ENCODE results near the gene FOXK2. TPM values are rescaled to one million over a fixed set of nuclear protein-coding genes. Genes with fewer than 3 reads are reported as not detected.
"Not testable (repeated sequence)": the region's sequence is repeated elsewhere in the genome, so short reads cannot be mapped to it uniquely, and the experiment has no call there.

Gene FOXK2
- total RNA-seq, 2 experiments from 2014 or later, result 48.8 to 51.4 TPM

DNA sequence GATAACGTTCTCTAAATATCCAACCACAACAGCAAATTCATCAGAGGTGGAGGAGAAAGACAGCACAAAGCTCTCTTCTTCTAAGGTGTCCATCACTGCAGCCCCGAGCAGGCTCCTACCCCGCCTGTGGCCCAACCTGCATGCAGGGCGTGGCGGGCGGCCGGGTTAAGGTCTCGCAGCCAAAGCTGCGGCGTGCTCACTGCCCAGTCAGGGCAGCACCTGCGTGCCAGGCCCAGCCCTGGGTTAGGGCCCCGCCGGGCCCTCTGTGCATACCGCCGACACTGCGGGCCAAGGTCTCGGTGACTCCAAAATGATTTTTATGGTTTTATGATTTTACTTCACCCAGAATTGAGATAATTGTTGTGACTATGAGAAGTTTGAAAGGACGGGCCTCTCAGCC lies 57.8 kb downstream of the FOXK2 start:
- intact Hi-C loops (cut with micrococcal nuclease), result no loop called here
- CTCF ChIA-PET, result interaction anchor here (0.7 kb wide), 1 partner anchor 211 kb away, joined by 3 read pairs; no protein-coding TSS in a partner anchor
- H3K9me3 Mint-ChIP-seq, result no peaks in the 10 kb centered on the region
- no peak for DNase-seq
- no peak overlapping the region for H3K27ac Mint-ChIP-seq
- H3K4me3 Mint-ChIP-seq, result no peak overlapping the region
- H3K27me3 Mint-ChIP-seq (ENCODE audit: low read depth), result no peaks in the 10 kb centered on the region
- H3K36me3 Mint-ChIP-seq (ENCODE audit: low read depth), result peaks cover 12% of the 10 kb centered on the region
- no peaks in the 10 kb centered on the region for H3K4me1 Mint-ChIP-seq (ENCODE audit: low read depth)

DNA sequence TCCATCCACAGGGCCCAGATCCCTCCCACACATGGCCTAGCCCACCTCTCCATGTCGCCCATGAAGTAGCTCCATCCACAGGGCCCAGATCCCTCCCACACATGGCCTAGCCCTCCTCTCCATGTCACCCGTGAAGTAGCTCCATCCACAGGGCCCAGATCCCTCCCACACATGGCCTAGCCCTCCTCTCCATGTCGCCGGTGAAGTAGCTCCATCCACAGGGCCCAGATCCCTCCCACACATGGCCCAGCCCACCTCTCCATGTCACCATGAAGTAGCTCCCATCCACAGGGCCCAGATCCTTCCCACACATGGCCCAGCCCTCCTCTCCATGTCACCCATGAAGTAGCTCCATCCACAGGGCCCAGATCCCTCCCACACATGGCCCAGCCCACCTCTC lies 60.4 kb downstream of the FOXK2 start:
- H3K27ac Mint-ChIP-seq; intact Hi-C loops (cut with micrococcal nuclease); H3K9me3 Mint-ChIP-seq; H3K27me3 Mint-ChIP-seq (ENCODE audit: low read depth); H3K4me1 Mint-ChIP-seq (ENCODE audit: low read depth); H3K4me3 Mint-ChIP-seq; DNase-seq: not testable (repeated sequence)
- CTCF ChIA-PET, result interaction anchor here (0.5 kb wide), 1 partner anchor 246 kb away, joined by 4 read pairs; no protein-coding TSS in a partner anchor
- peaks cover 16% of the 10 kb centered on the region for H3K36me3 Mint-ChIP-seq (ENCODE audit: low read depth)

DNA sequence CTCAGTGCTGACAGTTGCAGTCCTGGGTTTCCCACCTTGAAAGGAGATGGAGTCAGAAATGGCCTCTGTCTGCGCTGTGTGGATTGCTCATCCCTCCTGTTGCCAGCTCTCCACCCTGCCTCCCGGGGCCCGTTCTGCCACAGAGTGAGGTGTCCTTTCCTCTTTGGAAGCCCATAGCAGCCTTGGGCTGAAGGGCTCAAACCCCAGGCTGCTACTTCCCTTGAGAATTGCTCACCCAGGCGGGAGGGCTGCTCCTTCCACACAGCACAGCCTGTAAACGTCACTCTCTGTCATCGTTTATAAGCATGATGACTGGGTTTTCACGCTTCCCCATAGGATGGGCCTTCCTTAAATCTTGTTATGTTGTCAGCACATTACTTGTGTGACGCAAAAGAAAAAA lies 62.7 kb downstream of the FOXK2 start:
- DNase-seq, result no peak
- no peak overlapping the region for H3K27ac Mint-ChIP-seq
- H3K4me3 Mint-ChIP-seq, result no peak overlapping the region

DNA sequence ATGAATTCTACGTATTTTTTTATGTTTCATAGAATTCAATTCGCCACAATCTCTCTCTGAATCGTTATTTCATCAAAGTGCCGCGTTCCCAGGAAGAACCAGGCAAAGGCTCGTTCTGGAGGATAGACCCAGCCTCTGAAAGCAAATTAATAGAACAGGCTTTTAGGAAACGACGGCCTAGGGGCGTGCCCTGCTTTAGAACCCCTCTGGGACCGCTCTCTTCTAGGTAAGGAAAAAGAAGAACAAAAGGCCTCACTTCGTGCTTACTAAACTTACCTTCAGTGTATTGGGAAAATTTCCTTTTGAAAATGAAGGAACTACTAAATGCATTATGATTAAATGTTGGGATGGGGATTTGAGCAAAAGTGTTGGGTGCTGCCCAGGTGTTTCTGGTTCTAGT lies 63.2 kb downstream of the FOXK2 start:
- DNase-seq, result no peak
- CTCF ChIA-PET, result no interaction called here
- H3K27me3 Mint-ChIP-seq (ENCODE audit: low read depth), result no peaks in the 10 kb centered on the region
- intact Hi-C loops (cut with micrococcal nuclease), result no loop called here
- no peaks in the 10 kb centered on the region for H3K9me3 Mint-ChIP-seq
- H3K36me3 Mint-ChIP-seq (ENCODE audit: low read depth), result peaks cover 23% of the 10 kb centered on the region
- H3K4me3 Mint-ChIP-seq, result no peak overlapping the region
- no peak overlapping the region for H3K27ac Mint-ChIP-seq
- peaks cover 9% of the 10 kb centered on the region for H3K4me1 Mint-ChIP-seq (ENCODE audit: low read depth)

More for the DNA sequence above, 62.7 kb downstream of the FOXK2 start:
- H3K4me1 Mint-ChIP-seq (ENCODE audit: low read depth), result peaks cover 8% of the 10 kb centered on the region
- H3K9me3 Mint-ChIP-seq, result no peaks in the 10 kb centered on the region
- no peaks in the 10 kb centered on the region for H3K27me3 Mint-ChIP-seq (ENCODE audit: low read depth)
- intact Hi-C loops (cut with micrococcal nuclease), result no loop called here
- H3K36me3 Mint-ChIP-seq (ENCODE audit: low read depth), result peaks cover 22% of the 10 kb centered on the region
- CTCF ChIA-PET, result no interaction called here

DNA sequence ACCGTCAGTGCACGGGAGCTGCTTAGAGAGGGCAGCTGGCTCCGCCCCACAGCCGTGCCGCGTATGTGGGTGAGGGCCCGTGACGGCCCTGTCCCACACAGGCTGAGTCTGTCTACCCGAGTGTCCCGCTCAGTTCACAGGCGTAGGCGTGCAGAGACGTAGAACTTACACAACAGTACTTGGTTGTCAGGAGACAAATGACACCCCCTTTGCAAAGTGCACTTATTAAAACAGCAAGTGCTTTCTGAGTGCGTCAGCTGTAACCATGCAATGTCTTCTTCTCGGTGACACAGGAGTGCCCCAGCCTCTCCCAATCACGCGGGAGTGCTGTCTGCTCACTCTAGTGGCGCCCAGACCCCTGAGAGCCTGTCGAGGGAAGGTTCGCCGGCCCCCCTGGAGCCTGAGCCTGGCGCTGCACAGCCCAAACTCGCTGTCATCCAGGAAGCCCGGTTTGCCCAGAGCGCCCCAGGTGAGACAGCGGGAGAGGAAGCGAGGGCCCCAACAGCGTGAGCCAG lies 64.2 kb downstream of the FOXK2 start:
- Mint-ChIP-seq H3K4me3 (no peak overlapping the region), H3K27ac (peak overlapping the region; percentile 56), H3K9me3 (no peaks in the 10 kb centered on the region), H3K27me3 (ENCODE audit: low read depth) (no peaks in the 10 kb centered on the region), H3K36me3 (ENCODE audit: low read depth) (peaks cover 18% of the 10 kb centered on the region), H3K4me1 (ENCODE audit: low read depth) (peaks cover 19% of the 10 kb centered on the region)
- CTCF ChIA-PET, result no interaction called here
- intact Hi-C loops (cut with micrococcal nuclease), result no loop called here
- DNase-seq, result peak; percentile 36

DNA sequence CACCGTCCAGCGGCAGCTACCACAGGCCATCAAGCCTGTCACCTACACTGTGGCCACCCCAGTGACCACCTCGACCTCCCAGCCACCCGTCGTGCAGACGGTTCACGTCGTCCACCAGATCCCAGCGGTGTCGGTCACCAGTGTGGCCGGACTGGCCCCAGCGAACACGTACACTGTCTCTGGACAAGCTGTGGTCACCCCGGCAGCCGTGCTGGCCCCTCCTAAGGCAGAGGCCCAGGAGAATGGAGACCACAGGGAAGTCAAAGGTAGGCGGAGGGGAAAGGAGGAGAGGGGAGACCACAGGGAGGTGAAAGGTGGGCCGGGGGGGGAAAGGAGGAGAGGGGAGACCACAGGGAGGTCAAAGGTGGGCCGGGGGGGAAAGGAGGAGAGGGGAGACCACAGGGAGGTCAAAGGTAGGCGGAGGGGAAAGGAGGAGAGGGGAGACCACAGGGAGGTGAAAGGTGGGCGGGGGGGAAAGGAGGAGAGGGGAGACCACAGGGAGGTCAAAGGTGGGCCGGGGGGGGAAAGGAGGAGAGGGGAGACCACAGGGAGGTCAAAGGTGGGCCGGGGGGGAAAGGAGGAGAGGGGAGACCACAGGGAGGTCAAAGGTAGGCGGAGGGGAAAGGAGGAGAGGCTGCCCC lies 66.5 kb downstream of the FOXK2 start:
- H3K9me3 Mint-ChIP-seq; H3K27me3 Mint-ChIP-seq (ENCODE audit: low read depth); DNase-seq; intact Hi-C loops (cut with micrococcal nuclease); CTCF ChIA-PET; H3K4me3 Mint-ChIP-seq: not testable (repeated sequence)
- H3K27ac Mint-ChIP-seq, result peak overlapping the region; percentile 65
- H3K36me3 Mint-ChIP-seq (ENCODE audit: low read depth), result peaks cover 18% of the 10 kb centered on the region
- peaks cover 19% of the 10 kb centered on the region for H3K4me1 Mint-ChIP-seq (ENCODE audit: low read depth)

DNA sequence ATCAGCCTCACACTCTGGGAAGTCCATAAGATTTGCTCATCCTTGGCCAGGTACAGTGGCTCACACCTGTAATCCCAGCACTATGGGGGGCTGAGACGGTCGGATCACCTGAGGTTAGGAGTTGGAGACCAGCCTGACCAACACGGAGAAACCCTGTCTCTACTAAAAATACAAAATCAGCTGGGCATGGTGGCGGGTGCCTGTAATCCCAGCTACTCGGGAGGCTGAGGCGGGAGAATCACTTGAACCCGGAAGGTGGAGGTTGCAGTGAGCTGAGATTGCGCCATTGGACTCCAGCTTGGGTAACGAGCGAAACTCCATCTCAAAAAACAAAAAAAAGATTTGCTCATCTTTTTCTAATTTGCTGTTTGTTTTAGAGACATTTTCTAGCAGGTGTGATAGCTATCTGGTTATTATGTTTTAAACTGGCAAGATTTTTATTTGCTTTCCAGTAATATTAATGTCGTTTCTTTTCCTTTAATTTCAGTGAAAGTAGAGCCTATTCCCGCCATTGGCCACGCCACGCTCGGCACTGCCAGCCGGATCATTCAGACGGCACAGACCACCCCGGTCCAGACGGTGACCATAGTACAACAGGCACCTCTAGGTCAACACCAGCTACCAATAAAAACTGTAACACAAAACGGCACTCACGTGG lies 67.2 kb downstream of the FOXK2 start:
- Mint-ChIP-seq H3K27me3 (ENCODE audit: low read depth) (no peaks in the 10 kb centered on the region), H3K36me3 (ENCODE audit: low read depth) (peaks cover 18% of the 10 kb centered on the region), H3K4me3 (no peak overlapping the region), H3K9me3 (no peaks in the 10 kb centered on the region), H3K4me1 (ENCODE audit: low read depth) (peaks cover 21% of the 10 kb centered on the region), H3K27ac (no peak overlapping the region)
- no peak for DNase-seq
- CTCF ChIA-PET, result no interaction called here
- intact Hi-C loops (cut with micrococcal nuclease), result no loop called here

DNA sequence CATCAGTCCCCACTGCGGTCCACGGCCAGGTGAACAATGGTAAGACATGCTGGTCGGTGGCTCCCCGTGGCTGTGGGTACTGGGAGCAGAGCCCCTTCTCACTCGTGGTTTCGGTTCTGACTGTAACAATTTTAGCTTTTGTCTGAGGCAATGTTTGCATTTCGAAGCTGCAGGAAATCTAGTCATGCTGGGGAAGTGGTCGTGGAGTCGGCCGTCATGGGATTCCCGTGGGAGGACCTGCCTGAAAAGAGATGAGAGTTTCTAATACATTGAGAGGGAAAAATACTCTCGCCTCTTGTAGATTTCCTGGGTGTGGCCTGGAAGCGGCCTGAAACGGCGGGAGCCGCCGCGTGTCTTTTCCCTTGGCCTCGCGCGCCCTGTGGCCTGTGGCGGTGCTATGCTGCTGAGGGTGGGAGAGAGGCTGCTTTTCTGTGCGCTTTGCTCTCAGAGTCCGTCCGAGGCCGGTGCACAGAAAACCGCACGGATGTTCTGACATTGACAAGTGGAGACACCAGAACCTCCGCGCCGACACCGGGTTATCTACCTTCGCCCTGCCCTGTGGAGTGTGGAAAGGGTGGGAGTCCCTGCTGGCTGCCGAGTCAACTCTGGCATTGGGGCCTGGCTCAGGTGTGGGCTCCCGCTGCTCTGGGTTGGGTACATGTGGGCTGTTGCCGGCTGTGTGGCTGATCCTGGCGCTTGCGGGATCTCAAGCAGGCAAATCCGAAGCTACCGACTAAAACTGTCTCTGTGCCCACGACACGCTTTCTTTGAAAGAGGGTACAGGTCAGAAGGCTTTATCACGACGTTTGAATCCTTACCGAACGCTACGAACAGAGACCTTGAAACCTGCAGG lies 67.9 kb downstream of the FOXK2 start:
- DNase-seq, result no peak
- Mint-ChIP-seq H3K27me3 (ENCODE audit: low read depth) (no peaks in the 10 kb centered on the region), H3K9me3 (no peaks in the 10 kb centered on the region), H3K4me1 (ENCODE audit: low read depth) (peaks cover 29% of the 10 kb centered on the region), H3K36me3 (ENCODE audit: low read depth) (peaks cover 18% of the 10 kb centered on the region), H3K27ac (peak overlapping the region; percentile 28), H3K4me3 (no peak overlapping the region)
- intact Hi-C loops (cut with micrococcal nuclease), result no loop called here
- CTCF ChIA-PET, result no interaction called here

DNA sequence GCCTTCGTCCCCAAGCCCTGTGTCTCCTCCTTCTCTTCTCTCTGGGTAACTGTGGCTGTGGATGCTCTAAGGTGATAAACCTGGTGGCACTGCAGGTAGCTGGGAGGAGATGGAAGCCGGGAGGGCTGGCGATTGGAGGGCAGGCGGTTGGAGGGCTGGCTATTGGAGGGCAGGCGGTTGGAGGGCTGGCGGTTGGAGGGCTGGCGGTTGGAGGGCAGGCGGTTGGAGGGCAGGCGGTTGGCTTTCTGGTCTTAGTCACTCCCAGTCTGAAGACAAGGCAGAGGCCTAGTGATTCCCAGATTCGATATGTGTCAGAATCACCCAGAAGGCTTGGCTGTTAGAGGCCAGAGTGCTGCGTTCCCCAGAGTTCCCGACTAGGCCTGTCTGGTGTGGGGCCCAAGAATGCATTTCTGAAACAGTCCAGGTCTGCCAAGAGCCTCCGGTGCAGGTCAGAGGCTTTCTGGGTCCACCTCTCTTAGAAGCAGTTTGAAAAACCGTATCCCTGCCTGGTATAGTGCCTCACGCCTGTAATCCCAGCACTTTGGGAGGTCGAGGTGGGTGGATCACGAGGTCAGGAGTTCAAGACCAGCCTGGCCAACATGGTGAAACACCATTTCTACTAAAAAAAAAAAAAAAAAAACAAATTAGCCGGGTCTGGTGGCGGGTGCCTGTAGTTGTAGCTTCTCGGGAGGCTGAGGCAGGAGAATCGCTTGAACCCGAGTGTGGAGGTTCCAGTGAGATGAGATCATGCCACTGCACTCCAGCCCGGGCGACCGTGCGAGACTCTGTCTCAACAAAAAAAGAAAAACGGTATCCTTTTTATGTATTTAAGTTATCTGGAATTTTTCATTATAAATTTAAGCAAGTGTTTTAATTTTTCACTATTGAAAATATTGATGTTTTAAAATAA lies 69.0 kb downstream of the FOXK2 start:
- no peak overlapping the region for H3K27ac Mint-ChIP-seq
- H3K27me3 Mint-ChIP-seq (ENCODE audit: low read depth), result no peaks in the 10 kb centered on the region
- no peak for DNase-seq
- H3K9me3 Mint-ChIP-seq, result no peaks in the 10 kb centered on the region
- intact Hi-C loops (cut with micrococcal nuclease), result no loop called here
- H3K36me3 Mint-ChIP-seq (ENCODE audit: low read depth), result peaks cover 17% of the 10 kb centered on the region
- H3K4me1 Mint-ChIP-seq (ENCODE audit: low read depth), result peaks cover 37% of the 10 kb centered on the region
- CTCF ChIA-PET, result no interaction called here
- no peak overlapping the region for H3K4me3 Mint-ChIP-seq

DNA sequence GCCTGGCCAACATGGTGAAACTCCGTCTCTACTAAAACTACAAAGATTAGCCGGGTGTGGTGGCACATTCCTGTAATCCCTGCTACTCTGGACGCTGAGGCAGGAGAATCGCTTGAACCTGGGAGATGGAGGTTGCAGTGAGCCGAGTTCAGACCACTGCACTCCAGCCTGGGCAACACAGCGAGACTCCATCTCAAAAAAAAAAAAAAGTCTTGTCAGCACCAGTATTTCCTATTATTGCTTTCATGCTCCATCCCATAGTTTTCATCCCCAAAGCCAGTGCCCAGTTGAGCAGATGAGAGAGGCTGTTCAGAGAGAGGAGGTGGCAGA lies 70.3 kb downstream of the FOXK2 start:
- intact Hi-C loops (cut with micrococcal nuclease), result no loop called here
- peaks cover 24% of the 10 kb centered on the region for H3K36me3 Mint-ChIP-seq (ENCODE audit: low read depth)
- no peak overlapping the region for H3K4me3 Mint-ChIP-seq
- DNase-seq, result no peak
- peaks cover 48% of the 10 kb centered on the region for H3K4me1 Mint-ChIP-seq (ENCODE audit: low read depth)
- no peak overlapping the region for H3K27ac Mint-ChIP-seq
- CTCF ChIA-PET, result no interaction called here
- H3K27me3 Mint-ChIP-seq (ENCODE audit: low read depth), result no peaks in the 10 kb centered on the region
- no peaks in the 10 kb centered on the region for H3K9me3 Mint-ChIP-seq

DNA sequence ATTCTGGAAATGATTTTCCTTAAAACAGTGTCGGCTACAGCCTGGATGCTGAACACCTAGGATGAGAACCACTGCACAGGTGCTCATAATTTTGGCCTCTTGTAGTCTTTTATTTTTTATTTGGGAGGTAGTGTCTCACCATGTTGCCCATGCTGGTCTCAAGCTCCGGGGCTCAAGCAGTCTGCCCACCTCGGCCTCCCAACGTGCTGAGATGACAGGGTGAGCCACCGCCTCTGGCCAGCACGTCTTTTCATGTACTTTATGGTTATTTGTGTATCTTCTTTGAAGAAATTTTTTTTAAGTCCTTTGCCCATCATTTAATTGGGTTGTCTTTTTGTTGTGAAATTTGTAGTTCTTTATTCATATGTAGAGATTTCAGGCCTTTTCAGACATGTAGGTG lies 70.7 kb downstream of the FOXK2 start:
- DNase-seq, result no peak
- peaks cover 49% of the 10 kb centered on the region for H3K4me1 Mint-ChIP-seq (ENCODE audit: low read depth)
- intact Hi-C loops (cut with micrococcal nuclease), result no loop called here
- H3K27ac Mint-ChIP-seq, result peak overlapping the region; percentile 46
- H3K9me3 Mint-ChIP-seq, result no peaks in the 10 kb centered on the region
- no peak overlapping the region for H3K4me3 Mint-ChIP-seq
- peaks cover 23% of the 10 kb centered on the region for H3K36me3 Mint-ChIP-seq (ENCODE audit: low read depth)
- CTCF ChIA-PET, result no interaction called here
- no peaks in the 10 kb centered on the region for H3K27me3 Mint-ChIP-seq (ENCODE audit: low read depth)
